Pons (tissue), 1 donor: ENCODE measurements around the gene IZUMO3.
"Not testable (repeated sequence)": the region's sequence is repeated elsewhere in the genome, so short reads cannot be mapped to it uniquely, and the experiment has no call there.

Source experiments
- DNase-seq: peaks from one replicate; pipeline ENCODE4 v3.0.0-alpha.2; 2016; ENCODE audit warnings: low spot score

The IZUMO3 gene, protein sequence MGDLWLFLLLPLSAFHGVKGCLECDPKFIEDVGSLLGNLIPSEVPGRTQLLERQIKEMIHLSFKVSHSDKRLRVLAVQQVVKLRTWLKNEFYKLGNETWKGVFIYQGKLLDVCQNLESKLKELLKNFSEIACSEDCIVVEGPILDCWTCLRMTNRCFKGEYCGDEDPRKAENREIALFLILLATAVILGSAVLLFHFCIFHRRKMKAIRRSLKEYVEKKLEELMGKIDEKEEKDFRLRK

GRCh38 chr9:24545847-24546522 is at the start of gene IZUMO3:
IZUMO3 (minus strand) TSS chr9:24545897; CDS start chr9:24545649, 248 bp downstream.
- DNase-seq: no peak

GRCh38 chr9:24594234-24594850 is 48.6 kb upstream of the IZUMO3 start:
- DNase-seq: no peak

GRCh38 chr9:24590432-24590831 is 44.7 kb upstream of the IZUMO3 start:
- no peak for DNase-seq

DNA sequence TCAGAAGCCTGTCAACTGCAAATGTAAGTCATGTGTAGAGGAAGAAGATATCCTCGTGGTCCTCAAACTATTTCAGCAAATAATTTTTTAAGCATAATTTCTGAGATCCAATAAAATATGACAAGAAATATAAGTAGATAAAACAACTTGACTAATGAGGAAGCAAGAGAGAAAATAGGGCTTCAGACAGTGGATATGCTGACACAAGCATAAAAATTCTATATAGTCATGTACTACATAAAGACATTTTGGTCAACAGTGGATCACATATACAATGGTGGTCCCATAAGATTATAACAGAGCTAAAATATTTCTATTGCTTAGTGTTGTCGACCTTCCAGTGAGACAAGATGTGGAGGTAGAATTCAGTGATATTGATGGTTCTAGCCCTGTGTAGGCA is 42.2 kb upstream of the IZUMO3 start:
- DNase-seq: no peak

- no peak for DNase-seq
Measured at GRCh38 chr9:24582146-24583126, 36.7 kb upstream of the IZUMO3 start.

DNA sequence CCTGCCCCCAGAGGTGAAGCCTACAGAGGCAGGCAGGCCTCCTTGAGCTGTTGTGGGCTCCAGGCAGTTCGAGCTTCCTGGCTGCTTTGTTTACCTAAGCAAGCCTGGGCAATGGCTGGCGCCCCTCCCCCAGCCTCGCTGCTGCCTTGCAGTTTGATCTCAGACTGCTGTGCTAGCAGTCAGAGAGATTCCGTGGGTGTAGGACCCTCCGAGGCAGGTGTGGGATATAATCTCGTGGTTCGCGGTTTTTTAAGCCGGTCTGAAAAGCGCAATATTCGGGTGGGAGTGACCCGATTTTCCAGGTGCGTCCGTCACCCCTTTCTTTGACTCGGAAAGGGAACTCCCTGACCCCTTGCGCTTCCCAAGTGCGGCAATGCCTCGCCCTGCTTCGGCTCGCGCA is 34.3 kb upstream of the IZUMO3 start:
- DNase-seq: not testable (repeated sequence)

GRCh38 chr9:24572406-24572805 is 26.7 kb upstream of the IZUMO3 start:
- no peak for DNase-seq

- no peak for DNase-seq
Measured at GRCh38 chr9:24561957-24562356, 16.3 kb upstream of the IZUMO3 start.

DNA sequence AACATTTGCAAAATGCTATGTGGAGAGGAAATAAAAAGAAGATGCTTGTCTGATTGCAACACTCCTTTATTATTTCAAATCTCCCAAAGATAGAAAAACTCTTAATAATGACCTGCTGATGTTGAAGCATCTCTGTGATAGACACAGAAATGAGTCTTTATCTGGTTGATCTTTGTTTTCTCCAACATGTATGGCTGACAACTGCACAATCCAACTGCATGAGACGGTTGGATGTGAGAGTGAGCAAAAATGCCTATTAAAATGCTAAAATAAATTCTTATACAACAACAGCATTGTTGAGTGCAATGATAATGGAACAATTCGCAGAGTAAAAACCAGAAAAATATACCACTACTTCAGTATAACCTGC is 7.5 kb upstream of the IZUMO3 start:
- no peak for DNase-seq

DNA sequence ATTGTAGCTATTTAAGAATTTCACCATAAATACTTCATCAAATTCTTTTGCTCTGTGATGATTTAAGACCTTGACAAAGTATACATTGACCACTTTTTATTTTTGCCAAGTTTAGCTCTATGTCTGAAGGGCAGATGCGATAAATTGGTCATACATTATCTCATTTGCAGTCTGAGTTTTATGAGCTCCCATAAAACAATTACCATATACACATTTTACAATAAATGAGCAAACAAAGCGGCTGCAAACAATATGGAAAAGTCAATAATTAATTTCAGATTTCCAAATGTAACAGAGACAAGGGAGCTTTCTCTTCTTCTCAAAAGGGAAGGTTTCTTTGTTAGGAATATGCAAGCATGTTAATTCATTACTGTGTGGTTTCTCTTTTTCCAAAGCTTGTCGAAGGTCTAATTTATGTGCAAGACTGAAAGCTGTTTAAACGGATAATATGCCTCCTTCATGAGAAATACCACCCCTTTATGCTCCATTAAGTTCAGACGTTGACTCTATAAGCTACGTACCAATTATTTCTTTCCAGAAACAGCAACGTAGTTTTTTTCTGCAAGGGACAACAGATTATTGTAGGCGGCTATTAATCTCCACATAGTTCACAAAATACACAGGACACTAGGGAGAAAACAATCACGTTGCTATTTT is 7.0 kb upstream of the IZUMO3 start:
- DNase-seq: no peak

DNA sequence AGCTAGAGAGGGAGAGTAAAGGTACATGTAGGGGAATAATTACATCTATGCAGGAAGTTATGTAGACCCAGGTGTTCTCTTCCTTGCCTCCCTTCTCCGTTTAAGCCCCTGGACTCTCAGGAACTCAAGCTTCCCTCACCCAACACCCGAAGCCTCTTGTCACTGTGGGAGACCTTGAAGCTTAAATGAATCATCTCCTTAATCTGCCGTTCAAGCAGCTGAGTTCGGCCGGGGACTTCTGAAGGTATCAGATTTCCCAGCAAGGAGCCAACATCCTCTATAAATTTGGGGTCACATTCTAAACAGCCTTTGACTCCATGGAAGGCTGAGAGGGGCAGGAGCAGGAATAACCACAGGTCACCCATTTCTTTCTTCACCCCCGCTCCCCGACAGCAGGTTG is 412 bp downstream of the IZUMO3 start:
- DNase-seq: no peak

- DNase-seq: no peak
Measured at GRCh38 chr9:24518545-24518944, 27.2 kb downstream of the IZUMO3 start.

DNA sequence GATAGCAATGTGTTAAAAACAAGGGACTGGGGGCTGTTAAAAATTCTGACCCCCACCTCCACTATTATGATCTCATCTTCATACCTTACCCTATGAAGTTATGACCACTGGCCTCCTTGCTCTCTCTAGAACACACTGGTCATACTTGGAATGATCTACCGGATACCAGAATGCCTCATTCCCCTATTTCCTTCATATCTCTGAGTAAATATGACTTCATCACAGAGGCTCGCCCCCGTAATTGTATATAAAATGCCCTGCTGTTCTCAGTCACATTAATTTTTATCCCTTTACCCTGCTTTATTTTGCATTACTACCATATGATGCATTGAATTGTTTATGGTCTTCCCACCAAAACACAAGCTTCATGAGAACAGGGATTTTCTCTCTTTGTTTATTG is 29.2 kb downstream of the IZUMO3 start:
- DNase-seq: no peak

- DNase-seq: no peak
Measured at GRCh38 chr9:24509850-24510249, 35.8 kb downstream of the IZUMO3 start.

DNA sequence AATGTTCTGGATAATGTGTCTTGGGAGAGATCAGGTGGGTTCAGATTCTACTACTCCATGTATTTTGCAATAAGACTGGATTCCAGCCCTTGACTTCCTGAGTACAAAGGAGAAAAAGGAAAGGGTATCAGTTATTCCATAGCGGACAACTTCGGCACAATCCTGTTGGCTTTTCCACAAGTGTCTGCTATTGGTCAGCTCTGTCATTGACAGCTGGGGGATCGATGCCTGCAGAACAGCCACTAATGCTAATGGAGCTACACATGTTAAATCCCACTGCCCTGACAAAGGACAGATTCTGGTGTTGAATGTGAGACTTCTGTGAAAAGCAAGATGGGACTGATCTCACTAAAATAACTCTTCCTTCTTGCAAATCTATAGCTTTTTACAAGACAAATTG is 41.2 kb downstream of the IZUMO3 start:
- DNase-seq: no peak

DNA sequence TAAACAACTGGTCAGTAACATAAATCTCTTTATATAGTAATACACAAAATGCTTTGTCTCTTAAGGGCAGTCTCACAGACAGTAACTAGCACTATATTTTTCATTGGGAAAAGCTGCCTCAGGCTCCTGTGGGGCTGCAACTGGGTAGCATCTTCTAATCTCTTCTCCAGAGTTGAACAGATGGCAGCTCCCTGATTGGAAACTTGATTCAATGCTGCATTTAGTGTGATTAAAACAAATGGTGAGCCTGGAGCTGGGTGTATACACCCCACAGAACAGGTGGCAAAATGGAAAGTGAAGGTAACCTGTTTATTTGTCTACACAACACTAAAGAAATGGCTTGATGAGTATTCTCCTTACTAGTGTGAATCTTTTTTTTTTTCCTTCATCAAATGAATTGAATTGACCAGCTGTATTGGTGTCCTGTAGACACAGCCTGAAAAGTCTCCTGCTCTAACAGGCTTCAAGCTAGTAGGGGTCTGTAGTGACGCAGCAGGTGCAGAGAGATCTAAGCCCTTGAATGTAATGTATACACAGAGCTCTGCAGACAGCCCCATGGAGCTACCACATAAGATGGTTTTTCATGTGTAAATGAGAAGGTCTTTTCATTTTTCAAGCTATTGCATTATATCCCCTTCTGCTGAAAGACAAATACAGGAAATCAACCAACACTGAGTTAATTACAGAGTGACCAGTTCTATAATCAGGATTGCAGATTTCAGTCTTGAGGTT is 43.3 kb downstream of the IZUMO3 start:
- no peak for DNase-seq

DNA sequence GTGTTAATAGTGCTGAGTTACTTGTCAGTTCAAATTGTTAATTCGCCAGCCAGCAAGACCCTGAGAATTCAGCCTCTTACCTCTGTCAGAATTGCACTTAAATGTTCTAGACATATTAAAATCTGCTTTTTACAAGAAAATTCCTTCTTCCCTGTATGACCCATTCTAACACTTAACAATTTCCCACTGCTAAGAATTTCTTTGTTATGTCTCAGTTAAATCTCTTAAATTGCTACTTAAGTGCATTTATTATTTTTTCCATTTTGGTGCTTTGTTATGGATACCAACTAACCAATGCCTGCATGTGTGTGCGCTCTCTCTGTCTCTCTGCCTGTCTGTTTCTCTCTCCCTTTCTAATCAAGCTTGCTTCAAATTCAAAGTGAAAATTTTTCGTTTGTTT is 44.9 kb downstream of the IZUMO3 start:
- DNase-seq: no peak

- DNase-seq: no peak
Measured at GRCh38 chr9:24498632-24499031, 47.1 kb downstream of the IZUMO3 start.

GRCh38 chr9:24497671-24498070 is 48.0 kb downstream of the IZUMO3 start:
- no peak for DNase-seq
